ENCODE results near the gene SULT1C4.

Gene SULT1C4

DNA sequence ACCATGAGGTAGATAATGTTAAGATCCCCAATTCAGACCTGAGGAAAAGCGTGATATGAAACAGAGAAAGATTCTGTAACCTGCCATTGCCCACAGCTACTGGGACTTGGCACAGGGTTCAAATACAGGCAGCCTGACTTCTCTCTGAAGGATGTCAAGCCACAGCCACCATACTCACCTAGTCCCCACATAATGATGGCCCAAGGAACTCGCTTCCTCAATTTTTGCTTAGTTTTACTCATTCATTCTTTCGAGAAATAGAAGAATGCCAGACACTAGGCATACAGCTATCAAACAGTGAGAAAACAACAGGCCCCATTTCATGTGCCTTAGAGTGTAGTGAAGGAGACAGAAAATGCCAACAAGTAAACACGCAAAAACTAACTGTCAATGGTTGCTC, 980 bp upstream of the SULT1C4 start:
- DNase-seq = no peak

DNA sequence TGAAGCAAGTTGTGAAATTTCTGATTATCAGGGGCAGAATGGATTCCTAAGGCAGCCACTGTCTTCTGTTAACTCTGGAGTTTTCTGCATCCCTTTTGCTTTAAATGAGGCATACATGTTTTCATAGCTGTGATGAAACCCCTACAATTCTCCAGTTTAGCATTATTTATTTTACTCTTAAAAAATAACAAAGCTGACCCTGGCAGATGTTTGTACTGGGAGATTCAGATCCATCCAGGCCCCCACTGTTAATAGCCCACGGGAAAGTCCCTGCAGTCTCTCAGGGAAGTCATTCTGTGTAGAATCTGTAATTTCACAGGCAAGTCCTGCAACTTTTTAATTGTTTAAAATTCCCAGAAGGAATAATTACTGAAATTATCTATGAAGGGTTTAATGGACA, 353 bp upstream of the SULT1C4 start:
- no peak for DNase-seq

- DNase-seq = no peak
These were observed 1.1 kb downstream of the SULT1C4 start for GRCh38 chr2:108378851-108379250.

GRCh38 chr2:108382196-108382595, 4.4 kb downstream of the SULT1C4 start:
- no peak for DNase-seq

- no peak for DNase-seq
These were observed 5.5 kb downstream of the SULT1C4 start for GRCh38 chr2:108383146-108383830.

GRCh38 chr2:108384662-108385393, 7.1 kb downstream of the SULT1C4 start:
- DNase-seq = no peak

- no peak for DNase-seq
These were observed 7.8 kb downstream of the SULT1C4 start for GRCh38 chr2:108385411-108386071.

- DNase-seq = no peak
These were observed 10.3 kb downstream of the SULT1C4 start for GRCh38 chr2:108388045-108388444.

DNA sequence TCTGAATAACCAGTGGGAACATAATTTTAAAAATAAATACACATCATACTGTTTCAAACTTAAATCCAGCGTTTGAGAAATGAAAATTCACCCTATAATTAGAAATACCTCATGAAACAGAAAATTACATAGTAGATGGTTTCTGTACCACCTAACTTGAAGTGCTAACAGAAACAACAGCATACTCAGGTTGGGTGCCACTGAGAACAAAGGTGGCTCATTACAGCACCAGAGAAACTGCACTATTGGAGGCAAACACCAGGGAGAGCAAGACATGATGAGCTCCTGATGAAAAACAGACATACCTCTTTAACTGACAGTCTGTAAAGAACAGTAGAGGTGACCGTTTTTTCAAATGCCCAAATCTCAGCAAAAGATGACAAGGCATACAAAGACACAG, 12.6 kb downstream of the SULT1C4 start:
- DNase-seq = no peak

DNA sequence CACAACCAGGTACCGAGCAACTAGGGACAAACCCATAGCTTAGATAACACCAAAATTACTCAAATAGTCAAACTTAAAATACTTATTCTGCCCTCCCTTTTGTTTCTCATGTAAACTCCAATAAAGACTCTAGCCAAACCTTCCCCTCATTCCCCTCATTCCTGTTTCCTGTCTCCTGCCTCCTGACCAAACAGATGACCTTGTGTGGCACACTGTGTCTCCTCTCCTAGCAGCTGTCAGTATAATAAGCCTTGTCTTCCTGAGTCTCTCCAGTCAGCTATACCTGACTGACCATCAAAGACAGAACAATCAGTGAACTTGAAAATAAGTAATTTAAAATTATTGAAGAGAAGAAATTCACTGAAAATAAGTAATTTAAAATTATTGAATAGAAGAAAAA, 14.3 kb downstream of the SULT1C4 start:
- DNase-seq = no peak

DNA sequence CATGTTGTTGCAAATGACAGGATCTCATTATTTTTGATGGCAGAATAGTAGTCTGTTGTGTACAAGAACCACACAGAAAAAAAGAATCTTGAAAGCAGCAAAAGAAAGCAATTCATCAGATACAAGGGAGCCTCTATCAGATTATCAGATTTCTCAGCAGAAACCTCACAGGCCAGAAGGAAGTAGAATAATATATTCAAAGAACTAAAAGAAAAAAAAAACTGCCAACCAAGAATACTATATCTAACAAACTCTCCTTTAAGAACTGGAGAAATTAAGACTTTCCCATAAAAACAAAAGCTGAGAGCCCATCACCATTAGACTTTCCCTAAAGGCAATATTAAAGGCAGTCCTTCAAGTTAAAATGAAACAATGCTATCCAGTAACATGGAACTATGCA, 15.4 kb downstream of the SULT1C4 start:
- DNase-seq = no peak

DNA sequence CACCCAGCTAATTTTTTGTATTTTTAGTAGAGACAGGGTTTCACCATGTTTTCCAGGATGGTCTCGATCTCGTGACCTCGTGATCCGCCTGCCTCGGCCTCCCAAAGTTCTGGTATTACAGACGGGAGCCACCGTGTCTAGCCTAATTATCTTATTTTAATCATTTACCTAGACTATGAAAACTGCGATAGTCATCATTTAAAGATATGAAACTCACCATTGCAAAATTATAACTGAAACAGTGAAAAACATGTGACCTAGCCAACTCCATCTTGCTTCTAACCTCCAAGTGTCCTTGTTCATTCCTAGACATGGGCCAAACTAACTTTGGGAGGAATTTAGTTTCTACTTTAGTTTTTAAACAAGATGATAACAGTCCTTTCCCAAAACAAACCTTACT, 17.4 kb downstream of the SULT1C4 start:
- no peak for DNase-seq

GRCh38 chr2:108396845-108397244, 19.1 kb downstream of the SULT1C4 start:
- DNase-seq = no peak

DNA sequence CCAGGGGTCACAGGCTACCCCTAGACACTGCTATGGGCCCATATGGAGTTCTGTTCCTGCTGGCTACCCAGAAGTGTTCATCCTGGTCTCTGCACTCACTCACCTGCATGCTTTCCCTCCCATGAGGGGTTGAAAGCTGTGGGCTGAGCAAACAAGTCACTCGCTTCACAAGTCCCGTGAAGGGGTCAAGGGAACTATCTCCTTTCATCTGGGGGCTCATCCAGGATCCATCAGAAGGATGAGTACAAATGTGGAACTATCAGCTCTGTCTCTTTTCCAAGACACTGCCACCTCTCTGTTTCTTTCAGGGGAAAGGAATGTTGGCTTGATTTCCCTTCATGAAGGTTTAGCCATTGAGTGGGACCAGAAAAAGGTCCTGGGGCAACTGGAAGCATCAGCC, 21.7 kb downstream of the SULT1C4 start:
- no peak for DNase-seq

DNA sequence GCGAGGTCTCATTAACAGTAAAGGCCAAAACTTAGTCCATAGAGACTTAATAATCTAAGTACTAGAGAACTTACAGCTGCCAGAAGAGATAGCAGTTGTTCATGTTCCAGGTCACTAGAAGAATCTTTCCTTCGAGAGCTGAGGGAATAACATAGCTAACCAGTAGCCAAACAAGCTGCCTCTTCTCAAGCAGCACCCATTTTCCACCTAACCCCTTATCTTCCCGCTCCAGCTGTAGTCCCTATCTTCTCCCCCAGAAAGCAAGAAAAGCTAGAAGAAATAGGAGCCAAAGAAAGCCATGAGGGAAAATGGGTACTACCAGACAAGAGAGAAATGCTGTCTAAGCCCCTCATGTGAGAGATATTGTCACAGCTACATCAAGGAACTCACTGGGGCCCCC, 24.0 kb downstream of the SULT1C4 start:
- DNase-seq = no peak

DNA sequence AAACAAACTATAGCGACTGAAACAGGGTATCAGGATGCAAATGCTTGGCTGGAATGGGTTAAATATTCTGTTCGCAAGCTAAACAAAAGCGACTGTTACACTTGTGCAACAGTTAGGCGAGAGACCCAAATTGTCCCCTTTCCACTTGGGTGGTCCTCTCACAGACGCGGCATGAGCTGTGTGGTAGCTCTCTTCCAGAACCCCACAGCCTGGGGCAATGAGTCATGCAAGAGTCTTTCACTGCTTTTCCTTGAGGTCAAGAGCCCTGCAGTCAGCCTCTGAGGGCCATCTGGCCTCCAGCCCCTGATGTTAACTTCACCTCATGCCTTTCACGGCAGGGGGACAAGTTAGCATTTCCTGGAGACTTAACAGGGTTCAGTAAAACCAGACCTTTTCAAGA, 25.7 kb downstream of the SULT1C4 start:
- no peak for DNase-seq

GRCh38 chr2:108404784-108405397, 27.1 kb downstream of the SULT1C4 start:
- no peak for DNase-seq

GRCh38 chr2:108407864-108408729, 30.3 kb downstream of the SULT1C4 start:
- DNase-seq = no peak

DNA sequence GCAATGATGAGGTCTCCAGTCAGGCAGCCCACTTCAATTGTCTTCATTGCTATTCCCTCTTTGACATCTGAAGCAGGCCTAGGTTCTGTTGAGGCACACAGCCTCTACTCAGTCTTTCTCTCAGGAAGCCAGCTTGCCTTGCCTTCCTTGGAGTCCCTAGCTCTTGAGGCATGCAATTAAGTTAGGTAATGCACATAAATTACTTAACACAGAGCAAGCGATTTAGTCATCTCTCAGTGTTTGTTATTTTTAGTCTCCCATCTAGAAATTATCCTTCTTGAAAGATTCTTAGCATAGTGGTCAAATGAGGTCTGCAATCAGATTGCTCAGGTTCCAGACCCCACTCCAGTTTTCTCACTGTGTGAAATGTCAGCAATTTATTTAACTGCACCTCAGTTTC, 32.0 kb downstream of the SULT1C4 start:
- no peak for DNase-seq

DNA sequence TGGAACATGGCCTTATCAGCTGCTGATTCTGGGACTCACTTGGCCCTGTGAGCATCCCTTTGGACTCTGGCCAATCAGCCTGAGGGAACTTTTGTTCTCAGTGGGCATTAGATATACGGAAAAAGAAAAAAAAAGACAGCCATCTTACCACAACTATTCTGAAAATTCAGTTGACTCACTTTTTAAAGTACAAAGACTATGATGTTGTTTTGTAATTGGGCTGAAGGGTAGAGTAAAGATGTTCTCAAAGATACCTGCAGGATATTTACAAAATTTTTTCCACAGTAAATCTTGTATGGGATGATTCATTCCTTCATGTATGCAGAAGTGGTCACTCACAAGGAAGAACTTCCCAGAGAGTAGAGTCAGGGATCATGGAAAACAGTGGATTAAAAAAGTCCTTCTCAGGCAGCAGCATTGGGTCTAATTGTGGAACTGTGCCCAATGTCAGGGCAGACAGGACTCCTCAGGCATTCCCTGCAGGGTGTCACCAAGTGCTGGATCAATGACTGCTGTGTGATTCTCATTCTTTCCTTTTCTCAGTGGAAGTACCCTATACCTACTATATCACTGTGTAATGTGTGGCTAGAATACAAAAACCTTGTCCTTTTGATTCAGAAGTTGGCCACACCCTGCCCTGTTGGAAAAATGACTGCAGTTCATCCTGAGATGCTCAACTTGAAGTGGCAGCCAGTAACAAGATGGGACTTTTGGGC, 35.4 kb downstream of the SULT1C4 start:
- DNase-seq = no peak

DNA sequence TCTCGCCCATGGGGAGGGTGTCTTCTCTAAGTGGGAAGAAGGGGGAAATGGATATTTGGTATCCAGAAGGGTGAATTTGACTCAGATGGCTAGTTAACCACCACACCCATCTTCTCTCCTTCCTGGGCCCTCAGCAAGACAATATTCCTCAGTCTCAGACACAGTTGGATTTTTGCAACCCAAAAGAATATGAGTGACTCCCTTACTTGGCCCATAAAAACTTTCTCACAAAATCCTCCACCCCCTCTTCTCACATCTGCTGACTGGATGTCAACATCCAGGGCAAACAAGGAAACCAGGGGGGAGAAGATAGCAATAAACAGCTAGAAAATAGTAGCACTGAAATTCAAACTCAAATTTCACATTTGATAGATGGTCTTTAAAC, 35.9 kb downstream of the SULT1C4 start:
- DNase-seq = no peak

GRCh38 chr2:108414256-108414876, 36.6 kb downstream of the SULT1C4 start:
- DNase-seq = no peak

Data from NCI-H2081 (cell line).